HepG2 (cell line): ENCODE results near the gene INTS2. TPM values are rescaled to one million over a fixed set of nuclear protein-coding genes. Genes with fewer than 3 reads are reported as not detected.
A peak's percentile ranks its signal among the peaks of the same experiment; 100 is the strongest.

ENCODE experiments used
- CC2D1A ChIP-seq: sonication (generic); formaldehyde crosslinking; IDR thresholded peaks from 2 replicates; pipeline ENCODE4 v1.8.1; 2023; ENCODE audit warnings: mild to moderate bottlenecking, missing genetic modification reagents
- DPF2 ChIP-seq: sonication (generic); formaldehyde crosslinking; IDR thresholded peaks from 2 replicates; pipeline ENCODE4 v1.4.0; 2020; ENCODE audit warnings: mild to moderate bottlenecking, low read depth, missing genetic modification reagents, borderline replicate concordance
- ELF3 ChIP-seq: IDR thresholded peaks from 2 replicates; pipeline ENCODE4 v1.6.1; 2016; ENCODE audit warnings: missing genetic modification reagents, missing compliant biosample characterization
- FOXC1 ChIP-seq: sonication (generic); formaldehyde crosslinking; IDR thresholded peaks from 2 replicates; pipeline ENCODE4 v1.8.0; 2022; ENCODE audit warnings: mild to moderate bottlenecking, missing genetic modification reagents, borderline replicate concordance
- HDAC1 ChIP-seq: sonication (generic); formaldehyde crosslinking; IDR thresholded peaks from 2 replicates; pipeline ENCODE4 v1.5.1; 2020; ENCODE audit warnings: mild to moderate bottlenecking, missing genetic modification reagents
- JUND ChIP-seq: sonication (generic); formaldehyde crosslinking; IDR thresholded peaks from 2 replicates; pipeline ENCODE4 v1.8.0; 2022; ENCODE audit warnings: mild to moderate bottlenecking, missing genetic modification reagents
- PAWR ChIP-seq: sonication (generic); formaldehyde crosslinking; IDR thresholded peaks from 2 replicates; pipeline ENCODE4 v1.4.0; 2020; ENCODE audit warnings: missing genetic modification reagents, mild to moderate bottlenecking, borderline replicate concordance
- PLRG1 ChIP-seq: fragments of 450-650 bp; conservative IDR thresholded peaks from 2 replicates; pipeline ENCODE4 v1.6.1; 2016
- SIX4 ChIP-seq: sonication (generic); formaldehyde crosslinking; IDR thresholded peaks from 2 replicates; pipeline ENCODE4 v1.4.0; 2020; ENCODE audit warnings: missing genetic modification reagents
- SOX6 ChIP-seq, 2 experiments: fragments of 450-650 bp in 1 of 2; sonication (generic) in 1 of 2; formaldehyde crosslinking in 1 of 2; IDR thresholded peaks; 2 replicates each; pipeline versions ENCODE4 v1.4.0 to v1.6.1; 2017 to 2020; ENCODE audit warnings: antibody characterized with exemption in 1 of 2, mild to moderate bottlenecking in 1 of 2, missing genetic modification reagents in 1 of 2
- U2AF2 ChIP-seq: fragments of 200-400 bp; formaldehyde crosslinking; IDR thresholded peaks from 2 replicates; pipeline ENCODE4 v1.6.1; 2017; ENCODE audit warnings: low read depth, mild to moderate bottlenecking, low read length
- ZEB1 ChIP-seq: IDR thresholded peaks from 2 replicates; pipeline ENCODE4 v1.6.1; 2012; ENCODE audit warnings: mild to moderate bottlenecking, low read depth, inconsistent platforms; ENCODE audit not compliant: insufficient replicate concordance
- ZFP91 ChIP-seq: sonication (generic); formaldehyde crosslinking; IDR thresholded peaks from 2 replicates; pipeline ENCODE4 v1.9.0; 2022; ENCODE audit warnings: missing genetic modification reagents, mild to moderate bottlenecking, borderline replicate concordance
- ZMYM4 ChIP-seq: sonication (generic); formaldehyde crosslinking; IDR thresholded peaks from 2 replicates; pipeline ENCODE4 v1.8.1; 2023; ENCODE audit warnings: mild to moderate bottlenecking, missing genetic modification reagents
- ZNF124 ChIP-seq: sonication (generic); formaldehyde crosslinking; IDR thresholded peaks from 2 replicates; pipeline ENCODE4 v1.4.0; 2020; ENCODE audit warnings: missing genetic modification reagents
- ZNF143 ChIP-seq: sonication (generic); formaldehyde crosslinking; IDR thresholded peaks from 2 replicates; pipeline ENCODE4 v1.4.0; 2020; ENCODE audit warnings: missing genetic modification reagents
- ZNF256 ChIP-seq: sonication (generic); formaldehyde crosslinking; conservative IDR thresholded peaks from 2 replicates; pipeline ENCODE4 v1.4.0; 2020; ENCODE audit warnings: missing genetic modification reagents
- ZNF329 ChIP-seq: sonication (generic); formaldehyde crosslinking; IDR thresholded peaks from 2 replicates; pipeline ENCODE4 v1.9.0; 2021; ENCODE audit warnings: low read depth, mild to moderate bottlenecking, missing genetic modification reagents
- ZNF432 ChIP-seq: sonication (generic); formaldehyde crosslinking; IDR thresholded peaks from 2 replicates; pipeline ENCODE4 v1.5.0; 2020; ENCODE audit warnings: missing genetic modification reagents, mild to moderate bottlenecking, borderline replicate concordance
- ZNF547 ChIP-seq: sonication (generic); formaldehyde crosslinking; IDR thresholded peaks from 2 replicates; pipeline ENCODE4 v1.5.1; 2020; ENCODE audit warnings: mild to moderate bottlenecking, missing genetic modification reagents
- ZNF605 ChIP-seq: sonication (generic); formaldehyde crosslinking; IDR thresholded peaks from 2 replicates; pipeline ENCODE4 v1.8.0; 2022; ENCODE audit warnings: mild to moderate bottlenecking, missing genetic modification reagents
- ZNF782 ChIP-seq: sonication (generic); formaldehyde crosslinking; IDR thresholded peaks from 2 replicates; pipeline ENCODE4 v1.4.0; 2020; ENCODE audit warnings: missing genetic modification reagents, mild to moderate bottlenecking, borderline replicate concordance
- ZZZ3 ChIP-seq: sonication (generic); formaldehyde crosslinking; IDR thresholded peaks from 2 replicates; pipeline ENCODE4 v1.4.0; 2020; ENCODE audit warnings: missing genetic modification reagents, mild to moderate bottlenecking, borderline replicate concordance
- polyA plus RNA-seq, 8 experiments: library from polyadenylated mRNA; depleted of rRNA in 3 of 8; stranded (reverse) in 7 of 8; unstranded in 1 of 8; fragments of >200 nt; fragmentation: Illumina TruSeq in 4 of 8; extraction: Trizol in 4 of 8; gene quantifications; 2 replicates each; pipeline versions ENCODE4 v1.2.1 to v1.2.3, GENCODE V29; 2011 to 2016; ENCODE audit warnings: low read depth in 4 of 8, missing spikeins in 1 of 8, mixed read lengths in 1 of 8; ENCODE audit not compliant: insufficient read depth in 1 of 8
- total RNA-seq, 5 experiments: library from RNA; depleted of rRNA; stranded (reverse); fragments of >200 nt; fragmentation: Illumina TruSeq; extraction: Trizol; gene quantifications; 2 replicates each; pipeline ENCODE4 v1.2.3, GENCODE V29; 2016; ENCODE audit warnings: low read depth in 1 of 5
- TF ChIP-seq, protein P1 (sequence below): sonication (generic); formaldehyde crosslinking; IDR thresholded peaks from 2 replicates; pipeline ENCODE4 v1.5.1; 2020; ENCODE audit warnings: mild to moderate bottlenecking, moderate library complexity, missing genetic modification reagents
- TF ChIP-seq, protein P2 (sequence below): sonication (generic); formaldehyde crosslinking; IDR thresholded peaks from 2 replicates; pipeline ENCODE4 v1.4.0; 2020; ENCODE audit warnings: missing genetic modification reagents, borderline replicate concordance
- TF ChIP-seq, protein P3 (sequence below): sonication (generic); formaldehyde crosslinking; IDR thresholded peaks from 2 replicates; pipeline ENCODE4 v1.4.0; 2020; ENCODE audit warnings: low read depth, mild to moderate bottlenecking, missing genetic modification reagents

The INTS2 gene
- total and polyA plus RNA-seq, 2 of the 13 experiments (the other 11 are each of a cell fraction or from before 2014, with no cell fraction given): 20.5 to 30.2 TPM

DNA sequence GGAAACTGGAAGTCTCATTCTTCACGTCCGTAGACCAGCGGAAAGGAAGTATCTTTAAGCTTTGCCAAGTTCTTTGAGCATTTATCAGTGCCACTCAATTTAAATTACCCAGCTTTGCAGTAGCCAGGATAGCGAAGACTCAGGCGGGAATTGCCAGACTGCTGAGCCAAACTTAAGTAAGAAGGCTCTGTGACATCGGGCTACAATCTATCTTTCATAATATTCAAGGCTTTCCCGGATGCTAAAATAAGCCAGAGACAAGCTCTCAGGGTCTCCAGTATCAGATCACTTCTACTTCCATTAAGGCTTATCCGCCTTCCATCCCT is 64.0 kb downstream of the INTS2 start (continued):
- TF ChIP-seq, protein P1, sequence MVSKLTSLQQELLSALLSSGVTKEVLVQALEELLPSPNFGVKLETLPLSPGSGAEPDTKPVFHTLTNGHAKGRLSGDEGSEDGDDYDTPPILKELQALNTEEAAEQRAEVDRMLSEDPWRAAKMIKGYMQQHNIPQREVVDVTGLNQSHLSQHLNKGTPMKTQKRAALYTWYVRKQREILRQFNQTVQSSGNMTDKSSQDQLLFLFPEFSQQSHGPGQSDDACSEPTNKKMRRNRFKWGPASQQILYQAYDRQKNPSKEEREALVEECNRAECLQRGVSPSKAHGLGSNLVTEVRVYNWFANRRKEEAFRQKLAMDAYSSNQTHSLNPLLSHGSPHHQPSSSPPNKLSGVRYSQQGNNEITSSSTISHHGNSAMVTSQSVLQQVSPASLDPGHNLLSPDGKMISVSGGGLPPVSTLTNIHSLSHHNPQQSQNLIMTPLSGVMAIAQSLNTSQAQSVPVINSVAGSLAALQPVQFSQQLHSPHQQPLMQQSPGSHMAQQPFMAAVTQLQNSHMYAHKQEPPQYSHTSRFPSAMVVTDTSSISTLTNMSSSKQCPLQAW (CRISPR knock-in tag): no peak
- TF ChIP-seq JUND (no peak), ZNF432 (CRISPR knock-in tag) (no peak), ZNF256 (CRISPR knock-in tag) (no peak), ELF3 (no peak), ZNF329 (CRISPR knock-in tag) (no peak), FOXC1 (CRISPR knock-in tag) (no peak), ZFP91 (no peak), PLRG1 (no peak), U2AF2 (no peak), ZMYM4 (CRISPR knock-in tag) (no peak), ZNF605 (no peak), ZZZ3 (CRISPR knock-in tag) (no peak), SIX4 (CRISPR knock-in tag) (no peak), ZEB1 (peak; percentile 5), HDAC1 (CRISPR knock-in tag) (no peak), ZNF782 (CRISPR knock-in tag) (no peak), PAWR (no peak), ZNF143 (no peak), DPF2 (CRISPR knock-in tag) (no peak), SOX6 (IDR thresholded peaks at IDR 0.05) (no peak), SOX6 (CRISPR knock-in tag; IDR thresholded peaks at IDR 0.05) (peak; percentile 7; the same call in 1 of the 2 replicates), CC2D1A (CRISPR knock-in tag) (0 out of 2 replicates have a peak, but pooled peaks have one; percentile 38), ZNF547 (0 out of 2 replicates have a peak, but pooled peaks have one; percentile 5), ZNF124 (CRISPR knock-in tag) (peak; percentile 31; the same call in 1 of the 2 replicates)
- TF ChIP-seq, protein P2, sequence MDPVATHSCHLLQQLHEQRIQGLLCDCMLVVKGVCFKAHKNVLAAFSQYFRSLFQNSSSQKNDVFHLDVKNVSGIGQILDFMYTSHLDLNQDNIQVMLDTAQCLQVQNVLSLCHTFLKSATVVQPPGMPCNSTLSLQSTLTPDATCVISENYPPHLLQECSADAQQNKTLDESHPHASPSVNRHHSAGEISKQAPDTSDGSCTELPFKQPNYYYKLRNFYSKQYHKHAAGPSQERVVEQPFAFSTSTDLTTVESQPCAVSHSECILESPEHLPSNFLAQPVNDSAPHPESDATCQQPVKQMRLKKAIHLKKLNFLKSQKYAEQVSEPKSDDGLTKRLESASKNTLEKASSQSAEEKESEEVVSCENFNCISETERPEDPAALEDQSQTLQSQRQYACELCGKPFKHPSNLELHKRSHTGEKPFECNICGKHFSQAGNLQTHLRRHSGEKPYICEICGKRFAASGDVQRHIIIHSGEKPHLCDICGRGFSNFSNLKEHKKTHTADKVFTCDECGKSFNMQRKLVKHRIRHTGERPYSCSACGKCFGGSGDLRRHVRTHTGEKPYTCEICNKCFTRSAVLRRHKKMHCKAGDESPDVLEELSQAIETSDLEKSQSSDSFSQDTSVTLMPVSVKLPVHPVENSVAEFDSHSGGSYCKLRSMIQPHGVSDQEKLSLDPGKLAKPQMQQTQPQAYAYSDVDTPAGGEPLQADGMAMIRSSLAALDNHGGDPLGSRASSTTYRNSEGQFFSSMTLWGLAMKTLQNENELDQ (CRISPR knock-in tag): no peak
- TF ChIP-seq, protein P3, sequence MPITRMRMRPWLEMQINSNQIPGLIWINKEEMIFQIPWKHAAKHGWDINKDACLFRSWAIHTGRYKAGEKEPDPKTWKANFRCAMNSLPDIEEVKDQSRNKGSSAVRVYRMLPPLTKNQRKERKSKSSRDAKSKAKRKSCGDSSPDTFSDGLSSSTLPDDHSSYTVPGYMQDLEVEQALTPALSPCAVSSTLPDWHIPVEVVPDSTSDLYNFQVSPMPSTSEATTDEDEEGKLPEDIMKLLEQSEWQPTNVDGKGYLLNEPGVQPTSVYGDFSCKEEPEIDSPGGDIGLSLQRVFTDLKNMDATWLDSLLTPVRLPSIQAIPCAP: no peak
